GM15510 (cell line): ENCODE measurements around the gene PLEKHH2.

Experiments
- POLR2A ChIP-seq: IDR thresholded peaks from 3 replicates; pipeline ENCODE4 v1.6.1; 2011; ENCODE audit warnings: borderline replicate concordance; ENCODE audit not compliant: insufficient read length; ENCODE audit errors: extremely low read depth

Gene PLEKHH2

DNA sequence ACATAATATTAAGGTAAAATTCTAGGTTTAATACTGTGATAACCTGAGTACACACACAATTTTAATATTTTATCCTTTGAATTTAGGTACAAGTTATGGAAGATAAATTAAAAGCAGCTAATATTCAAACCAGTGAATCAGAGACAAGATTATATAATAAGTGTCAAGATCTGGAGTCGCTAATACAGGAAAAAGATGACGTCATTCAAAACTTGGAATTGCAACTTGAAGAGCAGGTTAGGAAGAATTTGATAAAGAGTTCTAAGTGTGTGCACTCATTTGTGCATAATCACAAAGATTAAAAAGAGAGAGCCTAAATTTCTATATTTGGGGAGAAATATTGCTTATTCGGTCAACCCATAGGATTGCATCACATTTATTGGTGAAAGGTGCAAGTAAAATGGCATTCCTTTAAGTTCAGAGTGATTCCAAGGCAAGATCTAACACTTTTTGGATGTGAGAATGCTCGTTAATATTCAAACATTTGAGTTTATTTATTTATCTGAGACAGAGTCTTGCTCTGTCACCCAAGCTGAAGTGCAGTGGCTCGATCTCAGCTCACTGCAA lies 55.5 kb downstream of the PLEKHH2 start:
- no peak for TF ChIP-seq POLR2A

DNA sequence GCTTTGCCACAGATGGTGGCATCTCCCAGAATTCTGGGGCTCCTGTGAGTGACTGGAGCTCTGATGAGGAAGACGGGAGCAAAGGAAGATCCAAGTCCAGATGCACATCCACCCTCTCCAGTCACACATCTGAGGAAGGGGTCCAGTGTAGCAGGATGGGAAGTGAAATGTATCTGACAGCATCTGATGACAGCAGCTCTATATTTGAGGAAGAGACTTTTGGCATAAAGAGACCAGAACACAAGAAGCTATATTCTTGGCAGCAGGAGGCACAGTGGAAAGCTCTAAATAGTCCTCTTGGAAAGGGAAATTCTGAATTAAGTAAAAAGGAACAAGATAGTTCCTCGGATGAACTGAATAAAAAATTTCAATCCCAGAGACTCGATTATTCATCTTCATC lies 62.7 kb downstream of the PLEKHH2 start:
- TF ChIP-seq POLR2A = no peak

DNA sequence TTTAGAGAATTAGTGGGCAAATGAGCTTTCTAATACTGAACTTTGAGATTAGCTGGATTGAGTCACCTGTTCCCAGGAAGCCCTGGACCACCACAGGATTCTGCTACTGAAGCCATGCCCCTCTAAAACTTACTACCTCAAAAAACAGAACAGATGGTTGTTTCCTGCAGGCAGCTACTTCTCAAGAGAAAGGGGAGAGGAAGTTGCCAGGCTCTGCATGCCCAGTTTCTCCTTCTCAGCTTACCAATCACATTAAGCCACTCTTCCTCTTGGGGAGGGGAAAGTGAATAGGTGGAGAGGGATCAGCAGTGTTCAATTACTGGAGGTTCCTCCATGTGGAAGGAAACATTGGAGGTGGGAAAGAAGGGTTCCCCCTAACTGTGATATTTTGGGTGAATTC lies 64.1 kb downstream of the PLEKHH2 start:
- no peak for TF ChIP-seq POLR2A

DNA sequence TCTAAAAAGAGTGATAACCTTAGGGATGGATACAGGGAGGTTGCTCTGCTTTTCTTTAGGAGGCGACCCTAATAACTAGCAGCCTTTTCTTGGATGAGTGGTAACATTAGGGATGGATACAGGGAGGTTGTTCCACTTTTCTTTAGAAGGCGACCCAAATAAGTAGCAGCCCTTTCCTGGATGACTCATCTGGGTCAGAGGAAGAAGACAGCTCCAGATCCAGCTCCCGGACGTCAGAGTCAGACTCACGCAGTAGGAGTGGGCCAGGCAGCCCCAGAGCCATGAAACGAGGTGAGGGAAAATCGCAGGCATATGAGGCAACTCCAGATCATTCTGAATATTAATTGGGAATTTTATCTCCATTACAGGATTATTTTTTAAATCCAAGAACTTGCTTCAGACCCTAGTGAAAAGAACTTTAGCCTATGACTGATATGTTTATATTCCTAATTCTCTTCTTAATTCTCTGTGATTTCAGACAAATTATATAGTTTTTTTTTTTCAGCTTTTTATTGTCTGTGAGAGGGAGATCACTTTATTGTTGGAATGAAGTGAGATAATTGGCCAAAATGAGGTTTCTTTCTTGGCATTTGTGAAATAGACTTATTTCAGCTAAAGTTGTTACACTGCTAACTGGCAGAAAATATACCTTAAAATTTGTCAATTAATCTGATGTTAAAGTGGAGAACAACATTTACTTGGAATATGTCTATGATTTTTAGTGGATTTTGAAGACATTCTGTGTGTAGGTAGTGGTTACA lies 70.4 kb downstream of the PLEKHH2 start:
- TF ChIP-seq POLR2A = no peak

DNA sequence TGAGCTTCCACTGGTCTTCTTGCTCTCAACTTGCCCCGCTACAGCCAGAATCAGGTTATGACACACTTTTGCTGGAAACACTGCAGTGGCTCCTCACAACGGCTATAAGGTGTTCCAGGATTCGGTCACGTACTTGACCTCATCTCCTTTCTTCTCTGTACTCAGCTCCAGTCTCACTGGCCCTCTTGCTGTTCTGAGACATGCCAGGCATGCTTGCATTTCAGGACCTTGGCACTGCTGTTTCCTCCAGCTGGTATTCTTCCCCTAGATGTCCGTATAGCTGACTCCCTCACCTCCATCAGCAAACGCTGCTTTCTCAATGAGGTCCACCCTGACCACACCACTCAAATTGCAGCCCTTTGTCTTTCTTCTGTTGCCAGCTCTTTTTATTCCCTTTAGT lies 71.1 kb downstream of the PLEKHH2 start:
- TF ChIP-seq POLR2A = no peak

DNA sequence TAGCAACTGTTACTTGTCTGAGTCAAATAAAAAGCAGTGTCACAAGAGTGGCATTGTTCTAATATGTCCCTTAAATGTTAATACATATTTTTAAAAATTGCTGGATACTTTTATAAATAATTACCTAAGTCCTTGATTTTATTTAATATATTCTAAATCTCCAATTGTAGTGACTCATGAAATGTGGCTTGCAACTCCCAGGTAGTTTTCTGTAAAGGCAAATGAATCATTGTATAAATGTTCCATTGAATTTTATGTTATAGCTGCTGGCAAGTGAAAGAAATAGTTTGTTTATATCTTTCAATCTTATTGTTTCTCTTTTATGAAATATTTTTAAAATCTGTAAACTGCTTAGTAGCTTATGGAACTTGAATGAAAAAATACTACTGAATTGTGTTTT lies 71.8 kb downstream of the PLEKHH2 start:
- TF ChIP-seq POLR2A = no peak

DNA sequence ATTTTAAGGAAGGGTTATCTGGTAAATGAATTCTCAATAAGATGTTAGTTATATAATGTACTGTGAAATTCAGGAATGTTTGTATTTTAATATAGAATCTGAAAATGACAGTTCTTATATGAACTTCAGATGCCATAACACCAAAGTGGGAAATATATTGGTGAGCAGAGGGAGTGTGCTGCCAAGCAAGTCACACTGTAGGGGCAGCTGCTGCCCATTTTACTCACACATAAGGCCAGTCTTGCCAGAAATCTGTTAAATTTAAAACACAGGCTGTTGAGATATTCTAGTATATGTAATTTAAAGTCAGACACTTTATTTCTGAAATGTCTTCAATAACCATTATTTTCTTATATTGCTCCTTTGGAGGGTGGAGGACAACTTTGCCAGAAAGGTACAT lies 73.8 kb downstream of the PLEKHH2 start:
- TF ChIP-seq POLR2A = no peak

DNA sequence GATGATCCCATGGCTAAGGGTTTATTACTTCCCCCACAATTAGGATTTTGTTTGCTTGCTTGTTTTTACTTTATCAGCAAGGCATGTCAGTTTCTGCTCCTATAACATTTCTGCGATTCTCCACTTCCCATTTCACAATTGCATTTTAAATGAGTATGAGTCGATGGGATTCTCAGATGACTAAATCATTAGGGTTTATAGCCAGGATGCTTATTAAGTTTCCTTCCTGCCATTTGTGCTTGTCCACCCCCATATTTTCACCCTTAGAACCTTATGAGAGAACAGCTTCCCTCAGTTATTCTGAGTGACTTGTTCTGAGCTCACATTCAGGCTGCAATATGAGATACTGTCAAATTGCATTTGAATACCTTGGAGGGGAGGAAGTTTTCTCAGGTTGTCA lies 77.1 kb downstream of the PLEKHH2 start:
- TF ChIP-seq POLR2A = no peak

DNA sequence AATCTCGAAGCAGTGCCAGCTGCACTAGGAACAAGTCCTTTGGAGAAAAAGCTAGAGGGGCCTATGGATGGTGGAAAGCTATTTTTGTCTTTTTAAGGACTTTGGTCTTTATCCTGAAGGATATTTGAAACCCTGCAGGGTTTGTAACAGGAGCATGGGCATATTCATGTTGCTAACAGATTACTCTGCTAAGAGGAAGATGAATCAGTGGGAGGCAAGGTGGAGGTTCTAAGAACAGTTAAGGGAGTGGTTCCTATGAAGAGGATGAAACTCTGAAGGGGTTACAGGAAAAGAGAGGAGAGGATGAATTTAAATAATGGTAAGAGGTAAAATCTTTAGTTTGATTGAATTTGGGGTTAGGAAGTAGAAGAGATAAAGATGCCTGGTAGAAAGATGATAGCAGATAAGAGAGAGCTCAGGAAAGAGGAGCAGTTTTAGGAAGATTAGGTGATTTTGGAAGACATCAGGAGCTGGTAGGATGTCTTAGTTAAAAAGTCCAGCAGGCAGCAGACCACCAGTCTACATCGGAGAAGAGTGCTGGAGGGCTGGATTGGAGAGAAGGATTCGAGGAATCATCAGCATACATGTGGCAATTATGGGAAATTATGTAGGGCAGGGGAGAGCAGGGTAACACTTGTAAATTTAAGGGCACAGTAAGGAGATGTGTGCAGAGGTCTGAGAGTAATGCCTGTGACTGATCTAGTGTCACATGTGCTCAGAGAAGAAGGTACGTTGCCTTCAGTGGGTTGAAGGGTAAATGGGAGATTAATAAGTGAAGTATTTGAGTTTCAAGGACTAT lies 78.4 kb downstream of the PLEKHH2 start:
- no peak for TF ChIP-seq POLR2A

DNA sequence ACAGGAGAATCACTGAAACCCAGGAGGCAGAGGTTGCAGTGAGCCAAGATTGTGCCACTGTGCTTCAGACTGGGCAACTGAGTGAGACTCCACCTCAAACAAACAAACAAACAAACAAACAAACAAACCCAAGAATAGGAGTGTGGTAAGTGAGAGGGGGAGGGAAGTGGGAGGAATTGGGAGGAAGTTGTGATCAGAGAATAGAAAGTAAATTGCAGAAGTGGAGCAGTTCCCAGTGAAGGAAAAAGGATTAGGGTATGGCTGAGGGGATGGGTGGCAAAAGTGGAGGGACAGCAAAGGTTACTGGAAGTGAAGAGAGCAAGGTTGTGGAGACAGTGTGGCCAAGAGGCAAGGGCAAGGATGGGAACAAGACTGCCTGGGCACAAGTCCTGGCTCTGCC lies 80.3 kb downstream of the PLEKHH2 start:
- no peak for TF ChIP-seq POLR2A

DNA sequence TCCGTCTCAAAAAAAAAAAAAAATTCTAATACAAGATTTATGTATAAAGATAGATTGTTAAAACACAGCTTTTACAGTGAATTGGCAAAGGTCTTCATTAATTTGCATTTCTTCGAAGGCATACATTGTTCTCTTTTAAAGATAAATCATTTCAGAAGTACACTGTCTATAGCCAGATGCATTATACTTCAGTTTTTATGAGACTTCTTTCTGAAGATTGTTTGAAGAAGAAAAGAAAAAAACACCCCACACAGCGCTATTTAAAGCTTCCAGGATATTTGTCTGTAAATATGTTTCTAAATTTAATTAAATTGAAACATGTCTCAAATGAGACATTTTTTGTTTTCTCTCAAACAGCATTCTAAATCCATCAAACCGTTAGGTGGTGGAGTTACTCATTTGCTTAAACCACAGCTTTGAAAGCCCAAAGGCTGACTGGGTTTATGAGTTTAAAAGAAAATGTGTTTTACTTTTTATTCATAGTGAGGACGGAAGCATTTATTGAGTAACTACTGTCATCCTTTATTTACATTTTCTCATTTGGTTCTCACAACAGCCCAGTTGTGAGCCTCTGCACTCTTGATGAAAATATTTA lies 81.6 kb downstream of the PLEKHH2 start:
- TF ChIP-seq POLR2A = no peak

DNA sequence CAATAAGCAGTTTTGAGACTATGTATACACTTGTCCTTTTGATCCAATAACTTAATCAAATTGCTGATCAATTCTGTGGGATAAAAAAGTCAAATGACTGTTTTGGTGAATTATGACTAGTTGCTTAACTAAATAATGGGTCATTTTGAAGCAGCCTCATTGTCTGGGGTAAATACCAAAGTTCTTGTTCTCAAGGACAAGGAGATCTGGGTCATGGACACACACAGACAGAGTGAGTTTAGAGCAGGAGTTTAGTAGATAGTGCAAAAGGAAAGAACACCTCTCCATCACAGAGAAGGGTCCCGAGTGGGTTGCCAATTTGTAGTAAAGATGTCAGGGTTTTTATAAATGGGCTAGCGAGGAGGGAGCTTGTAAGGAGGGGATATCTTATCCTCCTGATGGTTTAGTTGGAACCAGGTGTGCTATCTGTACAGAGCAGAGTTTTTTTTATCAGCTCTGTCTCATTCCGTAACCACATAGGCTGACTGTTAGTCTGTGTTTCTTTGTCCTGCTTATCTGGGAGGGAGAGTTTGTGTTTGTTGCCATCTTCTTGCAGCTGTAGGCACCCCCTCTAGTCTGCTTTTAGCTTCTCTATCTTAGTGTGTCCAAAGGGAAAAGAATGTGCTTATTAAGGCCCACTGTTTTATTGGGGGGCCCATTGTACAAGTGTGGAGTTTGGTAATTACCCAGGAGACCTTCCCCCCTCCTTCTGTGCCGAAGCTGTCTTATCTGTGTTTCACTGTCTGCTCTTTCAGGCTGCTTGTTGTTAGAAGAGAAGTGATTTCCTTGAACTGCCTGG lies 87.9 kb downstream of the PLEKHH2 start:
- no peak for TF ChIP-seq POLR2A

DNA sequence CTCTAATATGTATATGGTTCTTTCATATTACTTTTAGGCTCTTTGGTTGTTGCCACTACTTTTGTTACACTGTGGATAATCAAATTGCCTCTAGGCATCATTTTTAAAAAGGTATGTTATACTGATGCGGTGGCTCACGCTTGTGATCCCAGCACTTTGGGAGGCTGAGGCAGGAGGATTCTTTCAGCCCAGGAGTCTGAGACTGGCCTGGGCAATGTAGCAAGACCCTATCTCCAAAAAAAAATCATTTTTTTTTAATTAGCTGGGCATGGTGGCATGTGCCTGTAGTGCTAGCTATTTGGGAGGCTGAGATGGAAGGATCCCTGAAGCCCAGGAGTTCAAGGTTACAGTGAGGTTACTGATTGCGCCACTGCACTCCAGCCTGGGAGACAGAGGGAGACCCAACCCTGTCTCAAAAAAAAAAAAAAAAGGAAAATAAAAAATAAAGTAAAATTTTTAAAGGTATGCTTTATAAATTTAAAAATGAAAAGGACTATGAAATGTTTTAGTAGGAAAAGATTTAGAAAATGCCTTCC lies 88.7 kb downstream of the PLEKHH2 start:
- no peak for TF ChIP-seq POLR2A

DNA sequence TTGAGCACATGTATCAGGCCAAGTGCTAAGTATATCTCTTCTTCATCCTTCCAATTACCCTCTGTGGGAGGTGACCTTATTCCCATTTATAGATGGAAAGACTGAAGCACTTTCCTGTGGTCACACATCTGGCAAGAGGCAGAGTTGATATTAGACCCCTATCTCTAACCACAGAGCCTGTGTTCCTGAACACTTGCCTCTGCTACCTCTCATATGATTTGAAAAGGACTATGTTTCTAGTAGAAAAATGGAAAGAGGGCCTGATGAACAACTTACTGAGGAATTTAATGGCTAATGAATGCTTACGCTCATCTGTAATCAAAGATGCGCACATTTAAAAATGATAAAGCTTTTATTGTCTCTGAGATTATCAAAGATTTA lies 90.6 kb downstream of the PLEKHH2 start:
- TF ChIP-seq POLR2A = no peak
